Measurements from ENCODE around the gene SP140. TPM values are rescaled to one million over a fixed set of nuclear protein-coding genes. Genes with fewer than 3 reads are reported as not detected.

SP140 gene
- total and polyA plus RNA-seq, 2 of the 13 experiments (the other 11 are each of a cell fraction or from before 2014, with no cell fraction given) = 0.57 to 0.80 TPM

GRCh38 chr2:230326453-230327417 is 101.2 kb downstream of the SP140 start, which contains the start of gene SP140L (continued):
- TF ChIP-seq BRF2 (CRISPR knock-in tag; IDR thresholded peaks at IDR 0.05) (peak; percentile 26; the same call in 1 of the 2 replicates), KDM5B (CRISPR knock-in tag; IDR thresholded peaks at IDR 0.05; ENCODE audit: borderline replicate concordance) (peak; percentile 36; the same call in 1 of the 2 replicates), GABPB1 (CRISPR knock-in tag; IDR thresholded peaks at IDR 0.05) (peak; percentile 96), ZNF124 (CRISPR knock-in tag; IDR thresholded peaks at IDR 0.05) (peak; percentile 72), KMT2B (CRISPR knock-in tag; IDR thresholded peaks at IDR 0.05) (peak; percentile 94), ZBTB7B (CRISPR knock-in tag; IDR thresholded peaks at IDR 0.05) (peak; percentile 37; the same call in 1 of the 2 replicates), ZNF343 (CRISPR knock-in tag; IDR thresholded peaks at IDR 0.05) (no peak), ARNT2 (CRISPR knock-in tag; IDR thresholded peaks at IDR 0.05; ENCODE audit: low read depth) (peak; percentile 56), NCOA1 (CRISPR knock-in tag; IDR thresholded peaks at IDR 0.05) (peak; percentile 54; the same call in 1 of the 2 replicates), ZNF274 (CRISPR knock-in tag; IDR thresholded peaks at IDR 0.05) (peak; percentile 71), CC2D1A (CRISPR knock-in tag; IDR thresholded peaks at IDR 0.05) (no peak), ZNF333 (CRISPR knock-in tag; IDR thresholded peaks at IDR 0.05; ENCODE audit: borderline replicate concordance) (no peak), ATF2 (CRISPR knock-in tag; IDR thresholded peaks at IDR 0.05) (peak; percentile 53; the same call in 1 of the 2 replicates), GABPA (IDR thresholded peaks at IDR 0.05; ENCODE audit: low read depth, low read length) (peak; percentile 85), GABPA (CRISPR knock-in tag; IDR thresholded peaks at IDR 0.05; ENCODE audit: low read depth) (peak; percentile 97), IKZF5 (CRISPR knock-in tag; IDR thresholded peaks at IDR 0.05) (peak; percentile 87), HOMEZ (CRISPR knock-in tag; IDR thresholded peaks at IDR 0.05; ENCODE audit: low read depth) (peak; percentile 75), ZNF605 (CRISPR knock-in tag; IDR thresholded peaks at IDR 0.05) (peak; percentile 57; the same call in 1 of the 2 replicates), GFI1 (CRISPR knock-in tag; IDR thresholded peaks at IDR 0.05; ENCODE audit: borderline replicate concordance) (peak; percentile 67; the same call in 1 of the 2 replicates), ZFP1 (CRISPR knock-in tag; IDR thresholded peaks at IDR 0.05) (0 out of 2 replicates have a peak, but pooled peaks have one; percentile 19), AHR (CRISPR knock-in tag; IDR thresholded peaks at IDR 0.05) (0 out of 2 replicates have a peak, but pooled peaks have one; percentile 80), ZMYM4 (CRISPR knock-in tag; IDR thresholded peaks at IDR 0.05) (peak; percentile 80; the same call in 1 of the 2 replicates), PCBP2 (optimal IDR thresholded peaks at IDR 0.05; ENCODE audit: low read depth, low read length, poor library complexity, severe bottlenecking) (no peak)
- TF ChIP-seq, protein P1, sequence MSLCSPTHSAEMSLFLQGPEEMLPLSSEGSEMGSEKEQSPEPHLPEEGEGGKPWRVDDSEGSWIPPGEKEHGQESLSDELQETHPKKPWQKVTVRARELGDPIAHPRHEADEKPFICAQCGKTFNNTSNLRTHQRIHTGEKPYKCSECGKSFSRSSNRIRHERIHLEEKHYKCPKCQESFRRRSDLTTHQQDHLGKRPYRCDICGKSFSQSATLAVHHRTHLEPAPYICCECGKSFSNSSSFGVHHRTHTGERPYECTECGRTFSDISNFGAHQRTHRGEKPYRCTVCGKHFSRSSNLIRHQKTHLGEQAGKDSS (CRISPR knock-in tag; IDR thresholded peaks at IDR 0.05; ENCODE audit: borderline replicate concordance, low read depth) = peak; percentile 47; the same call in 1 of the 2 replicates
